ENCODE measurements around the gene CFL1. TPM values are rescaled to one million over a fixed set of nuclear protein-coding genes. Genes with fewer than 3 reads are reported as not detected.
A peak's percentile ranks its signal among the peaks of the same experiment; 100 is the strongest.

CFL1 gene
- total RNA-seq, 1 donor from 2014 or later = 413 TPM

GRCh38 chr11:65887723-65888162 is 29.8 kb upstream of the CFL1 start:
- no peak for DNase-seq

- no peak for DNase-seq
Measured at GRCh38 chr11:65886826-65887722, 29.1 kb upstream of the CFL1 start.

GRCh38 chr11:65885808-65886536 is 28.0 kb upstream of the CFL1 start:
- no peak for DNase-seq

GRCh38 chr11:65885231-65885630 is 27.3 kb upstream of the CFL1 start:
- no peak for DNase-seq

GRCh38 chr11:65884716-65885092 is 26.7 kb upstream of the CFL1 start:
- peak; percentile 81 for DNase-seq

GRCh38 chr11:65883786-65884715 is 26.1 kb upstream of the CFL1 start:
- no peak for DNase-seq

GRCh38 chr11:65883058-65883761 is 25.2 kb upstream of the CFL1 start:
- no peak for DNase-seq

- no peak for DNase-seq
Measured at GRCh38 chr11:65882120-65883057, 24.4 kb upstream of the CFL1 start.

- DNase-seq = no peak
Measured at GRCh38 chr11:65880844-65881421, 23.0 kb upstream of the CFL1 start.

- DNase-seq = no peak
Measured at GRCh38 chr11:65880027-65880426, 22.0 kb upstream of the CFL1 start.

- DNase-seq = no peak
Measured at GRCh38 chr11:65879617-65880016, 21.6 kb upstream of the CFL1 start, which contains the start of gene CTSW. Gene CTSW (plus strand): TSS chr11:65879837. CDS start chr11:65879855, 18 bp downstream.

GRCh38 chr11:65873318-65874156 is 15.6 kb upstream of the CFL1 start:
- peak; percentile 97 for DNase-seq

GRCh38 chr11:65872586-65873317 is 14.8 kb upstream of the CFL1 start, which contains the start of gene EFEMP2:
Gene EFEMP2 (minus strand): TSS chr11:65872800. CDS start chr11:65872354, 446 bp downstream.
- DNase-seq = peak; percentile 80

- peak; percentile 38 for DNase-seq
Measured at GRCh38 chr11:65871811-65872548, 14.0 kb upstream of the CFL1 start.

GRCh38 chr11:65870706-65871681 is 13.0 kb upstream of the CFL1 start:
- no peak for DNase-seq

- DNase-seq = no peak
Measured at GRCh38 chr11:65870307-65870658, 12.3 kb upstream of the CFL1 start.

Data from tongue (tissue), 2 donors.